Kidney (tissue), 14 donors: ENCODE results near the gene ABCG5. TPM values are rescaled to one million over a fixed set of nuclear protein-coding genes. Genes with fewer than 3 reads are reported as not detected.

Source experiments
- DNase-seq, 5 donors: peaks; one replicate each; pipeline ENCODE4 v3.0.0-alpha.2; 2013 to 2020
- FAIRE-seq: peaks from 2 replicates; lab custom pipeline; 2012; peaks lifted over from hg19 to GRCh38; lab: Jason Lieb, UNC
- H3K27ac ChIP-seq, 2 donors: one replicate each; pipeline ENCODE4 v1.7.0; 2013; ENCODE audit warnings: low read depth in 2 of 2, low read length in 2 of 2, inconsistent platforms in 1 of 2
- H3K27me3 ChIP-seq: one replicate; pipeline ENCODE4 v1.7.1; 2013; ENCODE audit warnings: low read length, inconsistent platforms; ENCODE audit not compliant: control insufficient read depth, insufficient read depth
- H3K36me3 ChIP-seq, 3 donors: one replicate each; pipeline versions ENCODE4 v1.7.0 to v1.7.1; 2013; ENCODE audit warnings: low read length in 3 of 3, control low read depth in 1 of 3, inconsistent platforms in 1 of 3; ENCODE audit not compliant: insufficient read depth in 3 of 3, control insufficient read depth in 2 of 3
- H3K4me1 ChIP-seq, 3 donors: one replicate each; pipeline versions ENCODE4 v1.7.0 to v1.7.1; 2013; ENCODE audit warnings: low read length in 3 of 3, inconsistent platforms in 1 of 3, low read depth in 1 of 3; ENCODE audit not compliant: control insufficient read depth in 2 of 3, insufficient read depth in 2 of 3
- H3K4me3 ChIP-seq, 3 donors: one replicate each; pipeline versions ENCODE4 v1.7.0 to v1.8.1; 2013; ENCODE audit warnings: low read length in 3 of 3, control low read depth in 1 of 3, inconsistent platforms in 1 of 3
- H3K9ac ChIP-seq, 3 donors: one replicate each; pipeline versions ENCODE4 v1.7.0 to v1.7.1; 2013; ENCODE audit warnings: low read length in 3 of 3, control low read depth in 1 of 3, inconsistent platforms in 1 of 3
- H3K9me3 ChIP-seq, 3 donors: one replicate each; pipeline versions ENCODE4 v1.7.0 to v1.7.1; 2013; ENCODE audit warnings: low read length in 3 of 3, control low read depth in 1 of 3, inconsistent platforms in 1 of 3; ENCODE audit not compliant: control insufficient read depth in 2 of 3, insufficient read depth in 1 of 3
- CTCF ChIP-seq: IDR thresholded peaks from 3 replicates; pipeline ENCODE4 v1.5.1; 2012; ENCODE audit warnings: mild to moderate bottlenecking, moderate library complexity, borderline replicate concordance; ENCODE audit not compliant: insufficient read depth; ENCODE audit errors: extremely low read depth
- intact Hi-C: fragments of 100-400 bp; cut with DNase I; formaldehyde crosslinking; loops from one replicate; pipeline ENCODE4 v1.11.1; 2022
- polyA plus RNA-seq: library from polyadenylated mRNA; stranded (reverse); fragments of 350-450 nt; fragmentation: Illumina TruSeq; extraction: RNeasy Lipid Tissue Mini Kit (QIAGEN cat#74804); gene quantifications from one replicate; pipeline ENCODE4 v1.2.3, GENCODE V29; 2014; ENCODE audit warnings: low read depth, low replicate concordance; ENCODE audit not compliant: insufficient read depth
- total RNA-seq: library from RNA; stranded (reverse); fragmentation: NEBNext Ultra II Directional; extraction: Animal tissue kit (Norgen Biotek cat#: 25700); gene quantifications from one replicate; pipeline ENCODE4 v1.2.1, GENCODE V29; 2021
- donor health status: control.
- donor health status: control.
- donor health status: control.
- donor health status: control.
- donor health status: control.
- donor health status: DM: yes; HTN: yes; CAD: no.
- donor health status: Normal renal cell carcinoma (clear cell type).

The ABCG5 gene
- total and polyA plus RNA-seq, 2 donors from 2014 or later = not detected

GRCh38 chr2:43824951-43825493 lies 13.6 kb downstream of the ABCG5 start:
- no peaks in the 10 kb centered on the region for H3K36me3 ChIP-seq
- no peaks in the 10 kb centered on the region for H3K9me3 ChIP-seq
- FAIRE-seq (no peak), DNase-seq (no peak)
- H3K27me3 ChIP-seq = no peaks in the 10 kb centered on the region
- H3K4me1 ChIP-seq = no peaks in the 10 kb centered on the region
- no peak for TF ChIP-seq CTCF
- intact Hi-C loops = no loop called here
- no peak overlapping the region for H3K9ac ChIP-seq
- no peak overlapping the region for H3K4me3 ChIP-seq
- no peak overlapping the region for H3K27ac ChIP-seq

- H3K4me3 ChIP-seq = no peak overlapping the region
- no peaks in the 10 kb centered on the region for H3K27me3 ChIP-seq
- H3K27ac ChIP-seq = no peak overlapping the region
- no peaks in the 10 kb centered on the region for H3K4me1 ChIP-seq
- FAIRE-seq = no peak
- no peak overlapping the region for H3K9ac ChIP-seq
- no peaks in the 10 kb centered on the region for H3K9me3 ChIP-seq
- no peak for TF ChIP-seq CTCF
- DNase-seq = no peak
- H3K36me3 ChIP-seq = no peaks in the 10 kb centered on the region
- intact Hi-C loops = no loop called here
Observed at GRCh38 chr2:43824512-43824911, 14.1 kb downstream of the ABCG5 start.

- H3K36me3 ChIP-seq = no peaks in the 10 kb centered on the region
- H3K9me3 ChIP-seq = no peaks in the 10 kb centered on the region
- DNase-seq (no peak), FAIRE-seq (no peak)
- no peak overlapping the region for H3K9ac ChIP-seq
- H3K4me1 ChIP-seq = no peaks in the 10 kb centered on the region
- intact Hi-C loops = no loop called here
- no peak overlapping the region for H3K4me3 ChIP-seq
- H3K27ac ChIP-seq = no peak overlapping the region
- TF ChIP-seq CTCF = no peak
- H3K27me3 ChIP-seq = no peaks in the 10 kb centered on the region
Observed at GRCh38 chr2:43823751-43824150, 14.9 kb downstream of the ABCG5 start.

- Histone ChIP-seq H3K9ac (no peak overlapping the region), H3K4me1 (no peaks in the 10 kb centered on the region), H3K27me3 (no peaks in the 10 kb centered on the region), H3K9me3 (no peaks in the 10 kb centered on the region), H3K27ac (no peak overlapping the region), H3K4me3 (no peak overlapping the region), H3K36me3 (no peaks in the 10 kb centered on the region)
- intact Hi-C loops = no loop called here
- no peak for DNase-seq
- no peak for FAIRE-seq
- TF ChIP-seq CTCF = no peak
Observed at GRCh38 chr2:43822839-43823238, 15.8 kb downstream of the ABCG5 start.
